Ectodermal cell (in vitro differentiated cells): ENCODE data around the gene CNPPD1.

Source experiments
- H3K27ac ChIP-seq: 2 replicates; pipeline ENCODE4 v1.7.0; 2013; ENCODE audit warnings: mild to moderate bottlenecking, low read depth, low read length; ENCODE audit not compliant: insufficient read depth, poor library complexity, severe bottlenecking
- H3K27me3 ChIP-seq: 2 replicates; pipeline ENCODE4 v1.7.0; 2013; ENCODE audit warnings: mild to moderate bottlenecking, low read length; ENCODE audit not compliant: insufficient read depth, control insufficient read depth, poor library complexity, severe bottlenecking
- H3K36me3 ChIP-seq: one replicate; pipeline ENCODE4 v1.7.0; 2013; ENCODE audit warnings: low read length; ENCODE audit not compliant: control insufficient read depth, insufficient read depth
- H3K4me1 ChIP-seq: one replicate; pipeline ENCODE4 v1.7.0; 2013; ENCODE audit warnings: low read length; ENCODE audit not compliant: control insufficient read depth, insufficient read depth
- H3K4me3 ChIP-seq: 2 replicates; pipeline ENCODE4 v1.7.0; 2013; ENCODE audit warnings: low read depth, low read length, control low read depth; ENCODE audit not compliant: insufficient read depth
- H3K9me3 ChIP-seq: 2 replicates; pipeline ENCODE4 v1.7.0; 2013; ENCODE audit warnings: mild to moderate bottlenecking, low read length, moderate library complexity; ENCODE audit not compliant: control insufficient read depth
- WGBS, 2 experiments: methylation state at CpG; one replicate each; pipeline ENCODE4 v1.1.7; 2013; ENCODE audit warnings: missing lambda C conversion rate in 2 of 2; 5-methylcytosine and 5-hydroxymethylcytosine counted together

Gene CNPPD1

GRCh38 chr2:219160186-219161017 is 16.3 kb downstream of the CNPPD1 start, which contains the start of gene NHEJ1:
NHEJ1 (minus strand) TSS chr2:219160815; CDS start chr2:219158362, 2,453 bp downstream.
- Histone ChIP-seq H3K4me3 (peak within 1 kb of the TSS; percentile 66), H3K27me3 (peaks cover 7% of the 10 kb centered on the region), H3K9me3 (no peaks in the 10 kb centered on the region), H3K27ac (peak within 1 kb of the TSS; percentile 86), H3K4me1 (no peaks in the 10 kb centered on the region), H3K36me3 (no peaks in the 10 kb centered on the region)
- 0 to 1% methylated on average over 70 of the region's 70 CpGs for WGBS, 2 experiments

GRCh38 chr2:219159771-219160185 is 16.9 kb downstream of the CNPPD1 start:
- WGBS, 2 experiments, result 19 to 22% methylated on average over 18 of the region's 18 CpGs
- H3K27ac ChIP-seq, result peak overlapping the region; percentile 26
- peak overlapping the region; percentile 66 for H3K4me3 ChIP-seq
- H3K4me1 ChIP-seq, result no peaks in the 10 kb centered on the region
- no peaks in the 10 kb centered on the region for H3K9me3 ChIP-seq
- H3K27me3 ChIP-seq, result peaks cover 7% of the 10 kb centered on the region
- H3K36me3 ChIP-seq, result no peaks in the 10 kb centered on the region

GRCh38 chr2:219158586-219158985 is 18.1 kb downstream of the CNPPD1 start:
- no peaks in the 10 kb centered on the region for H3K36me3 ChIP-seq
- H3K4me1 ChIP-seq, result no peaks in the 10 kb centered on the region
- no peaks in the 10 kb centered on the region for H3K9me3 ChIP-seq
- no peak overlapping the region for H3K4me3 ChIP-seq
- no peak overlapping the region for H3K27ac ChIP-seq
- H3K27me3 ChIP-seq, result peaks cover 7% of the 10 kb centered on the region
- 92 to 94% methylated on average over 2 to 3 of the region's 3 CpGs for WGBS, 2 experiments

GRCh38 chr2:219158025-219158424 is 18.7 kb downstream of the CNPPD1 start:
- 95 to 96% methylated on average over 4 of the region's 4 CpGs for WGBS, 2 experiments
- no peak overlapping the region for H3K27ac ChIP-seq
- H3K4me3 ChIP-seq, result no peak overlapping the region
- H3K27me3 ChIP-seq, result peaks cover 4% of the 10 kb centered on the region
- H3K9me3 ChIP-seq, result no peaks in the 10 kb centered on the region
- H3K4me1 ChIP-seq, result no peaks in the 10 kb centered on the region
- no peaks in the 10 kb centered on the region for H3K36me3 ChIP-seq

- no peaks in the 10 kb centered on the region for H3K4me1 ChIP-seq
These were observed 19.3 kb downstream of the CNPPD1 start for GRCh38 chr2:219157396-219157795.

GRCh38 chr2:219155054-219155644 is 21.6 kb downstream of the CNPPD1 start:
- no peak overlapping the region for H3K27ac ChIP-seq
- WGBS, 2 experiments, result 39 to 40% methylated on average over 3 of the region's 4 CpGs

More at GRCh38 chr2:219157396-219157795, 19.3 kb downstream of the CNPPD1 start:
- WGBS, 2 experiments, result 62 to 69% methylated on average over 7 to 8 of the region's 8 CpGs
- Histone ChIP-seq H3K4me3 (no peak overlapping the region), H3K36me3 (no peaks in the 10 kb centered on the region), H3K27me3 (no peaks in the 10 kb centered on the region), H3K27ac (no peak overlapping the region), H3K9me3 (no peaks in the 10 kb centered on the region)

GRCh38 chr2:219149667-219150066 is 27.1 kb downstream of the CNPPD1 start:
- Histone ChIP-seq H3K27me3 (no peaks in the 10 kb centered on the region), H3K4me3 (no peak overlapping the region), H3K27ac (no peak overlapping the region), H3K9me3 (no peaks in the 10 kb centered on the region), H3K36me3 (peaks cover under 1% of the 10 kb centered on the region), H3K4me1 (no peaks in the 10 kb centered on the region)
- 70 to 88% methylated on average over 1 of the region's 1 CpG for WGBS, 2 experiments

More at GRCh38 chr2:219155054-219155644, 21.6 kb downstream of the CNPPD1 start:
- Histone ChIP-seq H3K9me3 (no peaks in the 10 kb centered on the region), H3K36me3 (no peaks in the 10 kb centered on the region), H3K4me3 (no peak overlapping the region), H3K4me1 (no peaks in the 10 kb centered on the region), H3K27me3 (no peaks in the 10 kb centered on the region)

- H3K9me3 ChIP-seq, result no peaks in the 10 kb centered on the region
- H3K36me3 ChIP-seq, result peaks cover 6% of the 10 kb centered on the region
- H3K4me3 ChIP-seq, result no peak overlapping the region
- 89 to 91% methylated on average over 6 of the region's 6 CpGs for WGBS, 2 experiments
- H3K4me1 ChIP-seq, result no peaks in the 10 kb centered on the region
- H3K27me3 ChIP-seq, result no peaks in the 10 kb centered on the region
- no peak overlapping the region for H3K27ac ChIP-seq
These were observed 34.4 kb downstream of the CNPPD1 start for GRCh38 chr2:219142329-219142728.

GRCh38 chr2:219140722-219141121 is 36.0 kb downstream of the CNPPD1 start:
- no peaks in the 10 kb centered on the region for H3K9me3 ChIP-seq
- H3K4me3 ChIP-seq, result no peak overlapping the region
- peaks cover 6% of the 10 kb centered on the region for H3K36me3 ChIP-seq
- H3K4me1 ChIP-seq, result no peaks in the 10 kb centered on the region
- no peaks in the 10 kb centered on the region for H3K27me3 ChIP-seq
- 95 to 98% methylated on average over 3 of the region's 3 CpGs for WGBS, 2 experiments
- H3K27ac ChIP-seq, result no peak overlapping the region

- WGBS, 2 experiments, result 91 to 93% methylated on average over 4 of the region's 4 CpGs
- H3K27me3 ChIP-seq, result no peaks in the 10 kb centered on the region
- H3K9me3 ChIP-seq, result no peaks in the 10 kb centered on the region
- no peaks in the 10 kb centered on the region for H3K4me1 ChIP-seq
- H3K27ac ChIP-seq, result no peak overlapping the region
- no peak overlapping the region for H3K4me3 ChIP-seq
- peaks cover 4% of the 10 kb centered on the region for H3K36me3 ChIP-seq
These were observed 42.7 kb downstream of the CNPPD1 start for GRCh38 chr2:219133976-219134375.
